ENCODE measurements around the gene PDGFB. TPM values are rescaled to one million over a fixed set of nuclear protein-coding genes. Genes with fewer than 3 reads are reported as not detected.

PDGFB gene
- total RNA-seq, 2 donors from 2014 or later = 9.9 to 16.4 TPM

- intact Hi-C loops (cut with DNase I) = no loop called here
- no peaks in the 10 kb centered on the region for H3K27me3 ChIP-seq (replicated peaks; ENCODE audit: insufficient read depth)
- 91% methylated on average over 5 of the region's 5 CpGs for WGBS
- TF ChIP-seq, protein P1, sequence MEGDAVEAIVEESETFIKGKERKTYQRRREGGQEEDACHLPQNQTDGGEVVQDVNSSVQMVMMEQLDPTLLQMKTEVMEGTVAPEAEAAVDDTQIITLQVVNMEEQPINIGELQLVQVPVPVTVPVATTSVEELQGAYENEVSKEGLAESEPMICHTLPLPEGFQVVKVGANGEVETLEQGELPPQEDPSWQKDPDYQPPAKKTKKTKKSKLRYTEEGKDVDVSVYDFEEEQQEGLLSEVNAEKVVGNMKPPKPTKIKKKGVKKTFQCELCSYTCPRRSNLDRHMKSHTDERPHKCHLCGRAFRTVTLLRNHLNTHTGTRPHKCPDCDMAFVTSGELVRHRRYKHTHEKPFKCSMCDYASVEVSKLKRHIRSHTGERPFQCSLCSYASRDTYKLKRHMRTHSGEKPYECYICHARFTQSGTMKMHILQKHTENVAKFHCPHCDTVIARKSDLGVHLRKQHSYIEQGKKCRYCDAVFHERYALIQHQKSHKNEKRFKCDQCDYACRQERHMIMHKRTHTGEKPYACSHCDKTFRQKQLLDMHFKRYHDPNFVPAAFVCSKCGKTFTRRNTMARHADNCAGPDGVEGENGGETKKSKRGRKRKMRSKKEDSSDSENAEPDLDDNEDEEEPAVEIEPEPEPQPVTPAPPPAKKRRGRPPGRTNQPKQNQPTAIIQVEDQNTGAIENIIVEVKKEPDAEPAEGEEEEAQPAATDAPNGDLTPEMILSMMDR (IDR thresholded peaks at IDR 0.05) = no peak
- no peak for TF ChIP-seq POLR2AphosphoS5 (IDR thresholded peaks at IDR 0.05)
- no peak for TF ChIP-seq POLR2A (IDR thresholded peaks at IDR 0.05)
- no peak overlapping the region for H3K27ac ChIP-seq
- no peak overlapping the region for H3K4me3 ChIP-seq
- no peaks in the 10 kb centered on the region for H3K36me3 ChIP-seq
- peaks cover 7% of the 10 kb centered on the region for H3K4me1 ChIP-seq (replicated peaks)
- DNase-seq (ENCODE audit: low spot score) = no peak
- no peaks in the 10 kb centered on the region for H3K9me3 ChIP-seq
Measured at GRCh38 chr22:39250838-39251237, 6.1 kb upstream of the PDGFB start.

- H3K27ac ChIP-seq = no peak overlapping the region
- 57% methylated on average over 8 of the region's 8 CpGs for WGBS
- TF ChIP-seq POLR2A (IDR thresholded peaks at IDR 0.05) = no peak
- TF ChIP-seq, protein P1 (IDR thresholded peaks at IDR 0.05) = no peak
- no peak for TF ChIP-seq POLR2AphosphoS5 (IDR thresholded peaks at IDR 0.05)
- no peaks in the 10 kb centered on the region for H3K9me3 ChIP-seq
- DNase-seq (ENCODE audit: low spot score) = no peak
- no peaks in the 10 kb centered on the region for H3K27me3 ChIP-seq (replicated peaks; ENCODE audit: insufficient read depth)
- H3K4me1 ChIP-seq (replicated peaks) = peaks cover 7% of the 10 kb centered on the region
- no peak overlapping the region for H3K4me3 ChIP-seq
- intact Hi-C loops (cut with DNase I) = no loop called here
- no peaks in the 10 kb centered on the region for H3K36me3 ChIP-seq
Measured at GRCh38 chr22:39250131-39250530, 5.3 kb upstream of the PDGFB start.

DNA sequence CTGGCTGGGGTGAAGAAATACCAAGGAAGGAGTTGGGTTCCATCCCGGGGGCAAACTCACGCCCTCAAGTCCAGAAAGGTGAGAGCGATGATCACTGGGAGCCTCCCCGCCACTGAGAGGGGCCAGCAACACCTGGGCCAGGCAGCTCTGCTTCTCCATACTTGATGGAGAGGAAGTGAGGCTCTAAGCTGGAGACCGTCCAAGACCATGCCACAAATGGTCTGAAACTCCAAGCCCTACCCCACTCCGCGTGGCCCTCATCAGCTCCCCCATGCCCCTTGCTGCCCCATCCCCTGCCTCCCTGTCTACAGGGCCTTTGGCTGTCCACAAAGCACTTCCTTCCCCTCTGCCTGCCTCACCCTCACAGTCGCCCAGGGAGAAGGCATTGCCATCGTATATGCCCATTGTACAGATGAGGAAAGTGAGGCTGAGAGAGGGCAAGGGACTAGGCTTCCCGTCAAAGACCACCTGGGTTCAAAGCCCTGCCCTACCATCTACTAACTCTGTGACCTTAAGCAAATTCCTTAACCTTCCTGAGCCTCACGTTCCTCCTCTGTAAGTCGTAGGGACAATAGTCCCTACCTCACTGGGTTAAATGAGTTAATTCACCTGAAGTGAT lies 4.4 kb upstream of the PDGFB start:
- no peak overlapping the region for H3K4me3 ChIP-seq
- H3K9me3 ChIP-seq = no peaks in the 10 kb centered on the region
- intact Hi-C loops (cut with DNase I) = no loop called here
- WGBS = 79% methylated on average over 12 of the region's 12 CpGs
- H3K36me3 ChIP-seq = no peaks in the 10 kb centered on the region
- peaks cover 7% of the 10 kb centered on the region for H3K4me1 ChIP-seq (replicated peaks)
- no peak overlapping the region for H3K27ac ChIP-seq
- DNase-seq (ENCODE audit: low spot score) = no peak
- no peaks in the 10 kb centered on the region for H3K27me3 ChIP-seq (replicated peaks; ENCODE audit: insufficient read depth)
- TF ChIP-seq POLR2A (IDR thresholded peaks at IDR 0.05) = no peak
- TF ChIP-seq, protein P1 (IDR thresholded peaks at IDR 0.05) = no peak
- no peak for TF ChIP-seq POLR2AphosphoS5 (IDR thresholded peaks at IDR 0.05)

DNA sequence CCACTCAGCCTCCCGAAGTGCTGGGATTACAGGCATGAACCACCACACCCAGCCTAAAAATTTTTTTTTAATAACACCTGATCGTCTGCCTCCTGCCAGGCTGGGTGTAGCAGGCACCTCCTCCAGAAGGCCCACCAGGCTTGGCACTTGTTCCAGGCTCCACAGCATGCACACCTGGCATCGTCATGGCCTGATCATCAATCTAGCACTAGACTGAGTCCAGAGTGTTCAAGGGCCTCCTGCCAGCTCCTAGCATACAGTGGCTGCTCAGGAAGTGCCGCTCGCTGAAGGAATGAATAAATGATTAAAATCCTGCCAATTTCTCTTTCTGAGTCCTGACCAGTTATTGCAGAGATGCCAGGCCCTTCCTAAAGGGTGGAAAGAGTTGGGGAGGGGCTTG lies 3.5 kb upstream of the PDGFB start:
- Histone ChIP-seq H3K27me3 (replicated peaks; ENCODE audit: insufficient read depth) (no peaks in the 10 kb centered on the region), H3K27ac (no peak overlapping the region), H3K36me3 (no peaks in the 10 kb centered on the region), H3K9me3 (no peaks in the 10 kb centered on the region), H3K4me1 (replicated peaks) (peaks cover 6% of the 10 kb centered on the region), H3K4me3 (no peak overlapping the region)
- intact Hi-C loops (cut with DNase I) = no loop called here
- 46% methylated on average over 5 of the region's 5 CpGs for WGBS
- DNase-seq (ENCODE audit: low spot score) = no peak
- TF ChIP-seq, protein P1 (IDR thresholded peaks at IDR 0.05) = no peak
- no peak for TF ChIP-seq POLR2A (IDR thresholded peaks at IDR 0.05)
- no peak for TF ChIP-seq POLR2AphosphoS5 (IDR thresholded peaks at IDR 0.05)

DNA sequence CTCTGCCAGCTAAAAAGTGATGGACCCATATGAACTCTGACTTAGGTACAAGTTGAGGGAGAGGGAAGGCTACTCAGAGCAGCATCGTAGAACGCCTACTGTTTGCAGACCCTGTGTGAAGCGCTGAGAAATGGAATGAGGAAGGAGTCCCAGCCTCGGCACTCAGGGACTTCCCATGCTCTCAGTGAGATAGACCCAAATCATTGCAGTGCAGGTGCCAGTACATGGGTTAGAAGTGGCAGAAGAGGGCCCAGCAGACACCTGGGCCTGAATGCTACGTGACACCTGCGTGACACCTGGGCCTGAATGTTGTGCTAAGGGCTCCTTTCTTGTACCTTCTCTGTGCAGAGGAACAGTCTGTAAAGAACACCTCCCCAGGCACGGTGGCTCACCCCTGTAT lies 2.6 kb upstream of the PDGFB start:
- Histone ChIP-seq H3K27me3 (replicated peaks; ENCODE audit: insufficient read depth) (no peaks in the 10 kb centered on the region), H3K27ac (no peak overlapping the region), H3K36me3 (no peaks in the 10 kb centered on the region), H3K9me3 (no peaks in the 10 kb centered on the region), H3K4me3 (no peak overlapping the region), H3K4me1 (replicated peaks) (no peaks in the 10 kb centered on the region)
- TF ChIP-seq POLR2A (IDR thresholded peaks at IDR 0.05) = no peak
- TF ChIP-seq, protein P1 (IDR thresholded peaks at IDR 0.05) = no peak
- intact Hi-C loops (cut with DNase I) = no loop called here
- no peak for DNase-seq (ENCODE audit: low spot score)
- WGBS = 93% methylated on average over 7 of the region's 7 CpGs

Measured in prostate gland (tissue), 2 donors.